ENCODE results near the gene ARID1A. TPM values are rescaled to one million over a fixed set of nuclear protein-coding genes. Genes with fewer than 3 reads are reported as not detected.

ARID1A gene
- total RNA-seq, 2 experiments from 2014 or later = 55.2 to 123 TPM

DNA sequence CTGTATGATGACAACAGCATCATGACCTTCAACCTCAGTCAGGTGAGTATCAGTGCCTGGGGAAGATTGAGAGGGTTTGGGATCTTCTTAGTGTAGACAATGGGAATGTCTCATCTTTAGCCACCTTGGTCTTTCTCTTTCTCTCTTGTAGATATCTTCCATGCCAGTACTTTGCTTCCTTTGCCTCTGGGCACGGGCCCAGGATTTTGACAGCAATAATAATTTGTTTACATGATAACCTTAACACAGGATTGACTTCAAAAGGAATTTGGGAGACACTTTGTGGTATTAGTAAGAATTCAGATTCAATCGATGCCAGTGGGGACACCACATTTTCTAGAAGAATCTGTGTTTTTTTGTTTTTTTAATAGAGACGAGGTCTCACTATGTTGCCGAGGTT is 79.9 kb downstream of the ARID1A start:
- CTCF ChIA-PET (ENCODE audit: unreplicated experiment) = no interaction called here
- Histone ChIP-seq H3K27ac (ENCODE audit: low read depth, low read length, poor library complexity, severe bottlenecking) (no peak overlapping the region), H3K9me2 (ENCODE audit: insufficient read depth, low read length) (no peaks in the 10 kb centered on the region), H3K36me3 (ENCODE audit: insufficient read depth, low read length) (peaks cover 100% of the 10 kb centered on the region), H4K20me1 (ENCODE audit: insufficient read depth, low read length) (no peaks in the 10 kb centered on the region), H3K9me3 (ENCODE audit: low read length) (no peaks in the 10 kb centered on the region), H3K4me2 (ENCODE audit: low read length) (no peak overlapping the region), H3K79me2 (ENCODE audit: insufficient read depth, low read depth, low read length) (no peaks in the 10 kb centered on the region), H3K4me1 (ENCODE audit: insufficient read depth, low read length, poor library complexity, severe bottlenecking) (no peaks in the 10 kb centered on the region), H2AFZ (ENCODE audit: low read length) (no peak overlapping the region), H3K4me3 (ENCODE audit: low read depth, low read length, poor library complexity, severe bottlenecking) (no peak overlapping the region)
- TF ChIP-seq CTCF (conservative IDR thresholded peaks at IDR 0.05; ENCODE audit: low read length) (no peak), EZH2phosphoT487 (IDR thresholded peaks at IDR 0.05; ENCODE audit: borderline replicate concordance, low read depth, low read length) (no peak)
- no peak for DNase-seq (ENCODE audit: low spot score)
- POLR2A ChIA-PET = no interaction called here
- BruUV-seq (replicated peaks) = no TSS peak
- intact Hi-C loops (cut with micrococcal nuclease; ENCODE audit: unreplicated experiment) = no loop called here

DNA sequence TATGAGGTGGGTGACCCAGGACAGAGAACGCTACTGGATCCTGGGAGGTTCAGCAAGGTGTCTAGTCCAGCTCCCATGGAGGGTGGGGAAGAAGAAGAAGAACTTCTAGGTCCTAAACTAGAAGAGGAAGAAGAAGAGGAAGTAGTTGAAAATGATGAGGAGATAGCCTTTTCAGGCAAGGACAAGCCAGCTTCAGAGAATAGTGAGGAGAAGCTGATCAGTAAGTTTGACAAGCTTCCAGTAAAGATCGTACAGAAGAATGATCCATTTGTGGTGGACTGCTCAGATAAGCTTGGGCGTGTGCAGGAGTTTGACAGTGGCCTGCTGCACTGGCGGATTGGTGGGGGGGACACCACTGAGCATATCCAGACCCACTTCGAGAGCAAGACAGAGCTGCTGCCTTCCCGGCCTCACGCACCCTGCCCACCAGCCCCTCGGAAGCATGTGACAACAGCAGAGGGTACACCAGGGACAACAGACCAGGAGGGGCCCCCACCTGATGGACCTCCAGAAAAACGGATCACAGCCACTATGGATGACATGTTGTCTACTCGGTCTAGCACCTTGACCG is 83.4 kb downstream of the ARID1A start:
- Histone ChIP-seq H3K9me3 (ENCODE audit: low read length) (no peaks in the 10 kb centered on the region), H3K9me2 (ENCODE audit: insufficient read depth, low read length) (no peaks in the 10 kb centered on the region), H2AFZ (ENCODE audit: low read length) (no peak overlapping the region), H3K4me2 (ENCODE audit: low read length) (no peak overlapping the region), H3K27ac (ENCODE audit: low read depth, low read length, poor library complexity, severe bottlenecking) (no peak overlapping the region), H4K20me1 (ENCODE audit: insufficient read depth, low read length) (no peaks in the 10 kb centered on the region), H3K4me1 (ENCODE audit: insufficient read depth, low read length, poor library complexity, severe bottlenecking) (no peaks in the 10 kb centered on the region), H3K4me3 (ENCODE audit: low read depth, low read length, poor library complexity, severe bottlenecking) (no peak overlapping the region), H3K36me3 (ENCODE audit: insufficient read depth, low read length) (peaks cover 100% of the 10 kb centered on the region), H3K79me2 (ENCODE audit: insufficient read depth, low read depth, low read length) (no peaks in the 10 kb centered on the region)
- TF ChIP-seq EZH2phosphoT487 (IDR thresholded peaks at IDR 0.05; ENCODE audit: borderline replicate concordance, low read depth, low read length) (no peak), CTCF (conservative IDR thresholded peaks at IDR 0.05; ENCODE audit: low read length) (no peak)
- no peak for DNase-seq (ENCODE audit: low spot score)
- intact Hi-C loops (cut with micrococcal nuclease; ENCODE audit: unreplicated experiment) = no loop called here
- no TSS peak for BruUV-seq (replicated peaks)
- ChIA-PET CTCF (ENCODE audit: unreplicated experiment) (interaction anchor here (0.5 kb wide), 1 partner anchor 15 kb away, joined by 4 read pairs; no protein-coding TSS in a partner anchor), POLR2A (interaction anchor here (0.6 to 1.3 kb wide), 2 partner anchors 9 to 136 kb away, joined by 3 to 5 read pairs; partner anchors contain the start of gene PIGV)

DNA sequence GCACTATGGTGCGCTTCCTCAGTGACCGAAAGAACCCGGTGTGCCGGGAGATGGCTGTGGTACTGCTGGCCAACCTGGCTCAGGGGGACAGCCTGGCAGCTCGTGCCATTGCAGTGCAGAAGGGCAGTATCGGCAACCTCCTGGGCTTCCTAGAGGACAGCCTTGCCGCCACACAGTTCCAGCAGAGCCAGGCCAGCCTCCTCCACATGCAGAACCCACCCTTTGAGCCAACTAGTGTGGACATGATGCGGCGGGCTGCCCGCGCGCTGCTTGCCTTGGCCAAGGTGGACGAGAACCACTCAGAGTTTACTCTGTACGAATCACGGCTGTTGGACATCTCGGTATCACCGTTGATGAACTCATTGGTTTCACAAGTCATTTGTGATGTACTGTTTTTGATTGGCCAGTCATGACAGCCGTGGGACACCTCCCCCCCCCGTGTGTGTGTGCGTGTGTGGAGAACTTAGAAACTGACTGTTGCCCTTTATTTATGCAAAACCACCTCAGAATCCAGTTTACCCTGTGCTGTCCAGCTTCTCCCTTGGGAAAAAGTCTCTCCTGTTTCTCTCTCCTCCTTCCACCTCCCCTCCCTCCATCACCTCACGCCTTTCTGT is 84.6 kb downstream of the ARID1A start:
- intact Hi-C loops (cut with micrococcal nuclease; ENCODE audit: unreplicated experiment) = no loop called here
- Histone ChIP-seq H4K20me1 (ENCODE audit: insufficient read depth, low read length) (no peaks in the 10 kb centered on the region), H3K4me3 (ENCODE audit: low read depth, low read length, poor library complexity, severe bottlenecking) (no peak overlapping the region), H2AFZ (ENCODE audit: low read length) (no peak overlapping the region), H3K9me3 (ENCODE audit: low read length) (no peaks in the 10 kb centered on the region), H3K27ac (ENCODE audit: low read depth, low read length, poor library complexity, severe bottlenecking) (no peak overlapping the region), H3K36me3 (ENCODE audit: insufficient read depth, low read length) (peaks cover 90% of the 10 kb centered on the region), H3K79me2 (ENCODE audit: insufficient read depth, low read depth, low read length) (no peaks in the 10 kb centered on the region), H3K9me2 (ENCODE audit: insufficient read depth, low read length) (no peaks in the 10 kb centered on the region), H3K4me1 (ENCODE audit: insufficient read depth, low read length, poor library complexity, severe bottlenecking) (peaks cover 4% of the 10 kb centered on the region), H3K4me2 (ENCODE audit: low read length) (no peak overlapping the region)
- no TSS peak for BruUV-seq (replicated peaks)
- DNase-seq (ENCODE audit: low spot score) = no peak
- CTCF ChIA-PET (ENCODE audit: unreplicated experiment) = no interaction called here
- POLR2A ChIA-PET = no interaction called here
- no peak for TF ChIP-seq EZH2phosphoT487 (IDR thresholded peaks at IDR 0.05; ENCODE audit: borderline replicate concordance, low read depth, low read length)
- no peak for TF ChIP-seq CTCF (conservative IDR thresholded peaks at IDR 0.05; ENCODE audit: low read length)

All from OCI-LY7 (cell line).